Keratinocyte (primary cell): ENCODE measurements around the gene NCK2. TPM values are rescaled to one million over a fixed set of nuclear protein-coding genes. Genes with fewer than 3 reads are reported as not detected.

Source experiments
- DNase-seq: peaks from one replicate; pipeline ENCODE4 v3.0.0-alpha.2; 2011; ENCODE audit warnings: low read depth, missing footprints, low spot score
- FAIRE-seq: peaks from 2 replicates; lab custom pipeline; 2011; peaks lifted over from hg19 to GRCh38; lab: Jason Lieb, UNC
- H2AFZ ChIP-seq: 2 replicates; pipeline ENCODE4 v1.6.0; 2012; ENCODE audit warnings: low read length, control low read depth, inconsistent platforms; ENCODE audit not compliant: control insufficient read depth
- H3K27ac ChIP-seq: 2 replicates; pipeline ENCODE4 v1.5.1; 2011; ENCODE audit warnings: low read length; ENCODE audit not compliant: control insufficient read depth, insufficient read depth
- H3K27me3 ChIP-seq: 3 replicates; pipeline ENCODE4 v1.6.0; 2011; ENCODE audit warnings: low read length; ENCODE audit not compliant: control insufficient read depth, insufficient read depth; ENCODE audit errors: extremely low read depth
- H3K36me3 ChIP-seq, 2 experiments: 2 replicates in 1 of 2; 3 replicates in 1 of 2; pipeline ENCODE4 v1.5.1; 2011; ENCODE audit warnings: low read length in 2 of 2, mild to moderate bottlenecking in 1 of 2; ENCODE audit not compliant: control insufficient read depth in 2 of 2, insufficient read depth in 2 of 2; ENCODE audit errors: extremely low read depth in 1 of 2
- H3K4me1 ChIP-seq: 3 replicates; pipeline ENCODE4 v1.5.1; 2011; ENCODE audit warnings: low read length; ENCODE audit not compliant: control insufficient read depth, insufficient read depth; ENCODE audit errors: extremely low read depth
- H3K4me2 ChIP-seq: 3 replicates; pipeline ENCODE4 v1.6.0; 2011; ENCODE audit warnings: low read depth, low read length; ENCODE audit not compliant: control insufficient read depth, insufficient read depth; ENCODE audit errors: extremely low read depth
- H3K4me3 ChIP-seq, 3 experiments: fragments of 200-600 bp in 1 of 3; sonication (generic) in 1 of 3; 2 replicates in 2 of 3; 3 replicates in 1 of 3; pipeline ENCODE4 v1.5.1; 2011 to 2016; ENCODE audit warnings: low read length in 3 of 3, mild to moderate bottlenecking in 3 of 3, control low read depth in 2 of 3, inconsistent platforms in 1 of 3, low read depth in 1 of 3, mixed read lengths in 1 of 3, mixed run types in 1 of 3, moderate library complexity in 1 of 3; ENCODE audit not compliant: control insufficient read depth in 2 of 3, insufficient read depth in 2 of 3; ENCODE audit errors: extremely low read depth in 1 of 3
- H3K79me2 ChIP-seq: 2 replicates; pipeline ENCODE4 v1.6.0; 2012; ENCODE audit warnings: low read length; ENCODE audit not compliant: control insufficient read depth, insufficient read depth
- H3K9ac ChIP-seq: 3 replicates; pipeline ENCODE4 v1.6.0; 2011; ENCODE audit warnings: low read length; ENCODE audit not compliant: control insufficient read depth, insufficient read depth; ENCODE audit errors: extremely low read depth
- H3K9me1 ChIP-seq: 3 replicates; pipeline ENCODE4 v1.6.0; 2011; ENCODE audit warnings: low read length; ENCODE audit not compliant: control insufficient read depth, insufficient read depth; ENCODE audit errors: extremely low read depth
- H3K9me3 ChIP-seq: 2 replicates; pipeline ENCODE4 v1.5.1; 2012; ENCODE audit warnings: low read depth, low read length; ENCODE audit not compliant: control insufficient read depth
- H4K20me1 ChIP-seq: 3 replicates; pipeline ENCODE4 v1.6.0; 2011; ENCODE audit warnings: low read length; ENCODE audit not compliant: control insufficient read depth, insufficient read depth; ENCODE audit errors: extremely low read depth
- EZH2 ChIP-seq: IDR thresholded peaks from one replicate; pipeline ENCODE4 v1.6.1; 2012; ENCODE audit warnings: inconsistent platforms, mild to moderate bottlenecking, low read length, moderate library complexity
- dilution Hi-C: fragments of 300-500 bp; cut with MboI; formaldehyde crosslinking; loops from one replicate; pipeline ENCODE4 v1.7.0; 2020; ENCODE audit warnings: low sequenced_read_pairs; ENCODE audit not compliant: extremely low pct_ligation_motif_present
- polyA plus RNA-seq, 5 experiments: library from polyadenylated mRNA; depleted of rRNA in 3 of 5; stranded (reverse) in 3 of 5; stranded (forward) in 1 of 5; unstranded in 1 of 5; fragments of >200 nt; gene quantifications; 1 replicate in 1 of 5; 2 replicates in 3 of 5; 3 replicates in 1 of 5; pipeline versions ENCODE4 v1.2.1 to v1.2.3, GENCODE V29; 2011 to 2012; ENCODE audit warnings: missing spikeins in 2 of 5, low read depth in 1 of 5, low replicate concordance in 1 of 5
- TF ChIP-seq, protein P1 (sequence below), 3 experiments: IDR thresholded peaks in 1 of 3; conservative IDR thresholded peaks in 1 of 3; optimal IDR thresholded peaks in 1 of 3; 2 replicates in 2 of 3; 3 replicates in 1 of 3; pipeline versions ENCODE3 to v1.5.1; 2011; ENCODE audit warnings: low read length in 3 of 3, mild to moderate bottlenecking in 3 of 3, moderate library complexity in 2 of 3, control low read depth in 1 of 3, inconsistent platforms in 1 of 3; ENCODE audit not compliant: insufficient read depth in 2 of 3; ENCODE audit errors: extremely low read depth in 1 of 3

Gene NCK2
- polyA plus RNA-seq, 1 donor (not counting 4 experiments of a cell fraction or from before 2014, with no cell fraction given), result 31.4 TPM

DNA sequence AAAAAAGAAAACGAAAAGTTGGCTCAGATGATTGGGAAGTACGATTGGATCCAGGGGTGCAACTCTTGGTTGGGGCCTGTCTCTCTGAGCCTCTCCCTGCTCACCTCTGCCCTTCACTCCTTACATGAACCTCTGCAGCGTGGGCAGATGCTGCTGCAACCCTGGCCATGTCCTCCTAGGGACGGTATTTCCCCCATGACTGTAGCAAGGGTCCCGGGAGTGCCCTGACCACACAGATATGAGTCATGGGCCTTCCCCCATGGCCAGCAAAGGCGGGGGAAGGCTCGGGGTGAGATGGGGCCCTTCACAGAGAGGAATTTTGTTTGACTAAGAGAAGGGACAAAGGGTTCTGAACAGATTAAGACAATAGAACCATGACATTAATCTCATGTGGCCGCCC, 129.0 kb downstream of the NCK2 start:
- Histone ChIP-seq H3K4me1 (peaks cover 7% of the 10 kb centered on the region), H3K9me1 (no peaks in the 10 kb centered on the region), H3K27ac (no peak overlapping the region), H3K9ac (no peak overlapping the region), H3K9me3 (peaks cover 2% of the 10 kb centered on the region), H3K36me3 (peaks cover 7 to 9% of the 10 kb centered on the region in 2 experiments), H3K27me3 (no peaks in the 10 kb centered on the region), H3K4me3 (no peak overlapping the region), H4K20me1 (peaks cover 3% of the 10 kb centered on the region), H2AFZ (no peak overlapping the region), H3K4me2 (no peak overlapping the region), H3K79me2 (peaks cover 32% of the 10 kb centered on the region)
- no peak for TF ChIP-seq EZH2
- TF ChIP-seq, protein P1, sequence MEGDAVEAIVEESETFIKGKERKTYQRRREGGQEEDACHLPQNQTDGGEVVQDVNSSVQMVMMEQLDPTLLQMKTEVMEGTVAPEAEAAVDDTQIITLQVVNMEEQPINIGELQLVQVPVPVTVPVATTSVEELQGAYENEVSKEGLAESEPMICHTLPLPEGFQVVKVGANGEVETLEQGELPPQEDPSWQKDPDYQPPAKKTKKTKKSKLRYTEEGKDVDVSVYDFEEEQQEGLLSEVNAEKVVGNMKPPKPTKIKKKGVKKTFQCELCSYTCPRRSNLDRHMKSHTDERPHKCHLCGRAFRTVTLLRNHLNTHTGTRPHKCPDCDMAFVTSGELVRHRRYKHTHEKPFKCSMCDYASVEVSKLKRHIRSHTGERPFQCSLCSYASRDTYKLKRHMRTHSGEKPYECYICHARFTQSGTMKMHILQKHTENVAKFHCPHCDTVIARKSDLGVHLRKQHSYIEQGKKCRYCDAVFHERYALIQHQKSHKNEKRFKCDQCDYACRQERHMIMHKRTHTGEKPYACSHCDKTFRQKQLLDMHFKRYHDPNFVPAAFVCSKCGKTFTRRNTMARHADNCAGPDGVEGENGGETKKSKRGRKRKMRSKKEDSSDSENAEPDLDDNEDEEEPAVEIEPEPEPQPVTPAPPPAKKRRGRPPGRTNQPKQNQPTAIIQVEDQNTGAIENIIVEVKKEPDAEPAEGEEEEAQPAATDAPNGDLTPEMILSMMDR (optimal IDR thresholded peaks at IDR 0.05 in 1 of 3, IDR thresholded peaks at IDR 0.05 in 1 of 3, conservative IDR thresholded peaks at IDR 0.05 in 1 of 3; ENCODE audit: extremely low read depth in 1 of 3, insufficient read depth in 2 of 3, low read length in 3 of 3), result no peak
- no peak for DNase-seq
- FAIRE-seq, result no peak
- dilution Hi-C loops, result no loop called here

- H3K4me3 ChIP-seq, result no peak overlapping the region
- DNase-seq, result no peak
- H3K79me2 ChIP-seq, result peaks cover 25% of the 10 kb centered on the region
- no peaks in the 10 kb centered on the region for H3K27me3 ChIP-seq
- dilution Hi-C loops, result no loop called here
- no peak overlapping the region for H2AFZ ChIP-seq
- H3K27ac ChIP-seq, result no peak overlapping the region
- no peak for TF ChIP-seq EZH2
- TF ChIP-seq, protein P1 (optimal IDR thresholded peaks at IDR 0.05 in 1 of 3, IDR thresholded peaks at IDR 0.05 in 1 of 3, conservative IDR thresholded peaks at IDR 0.05 in 1 of 3; ENCODE audit: extremely low read depth in 1 of 3, insufficient read depth in 2 of 3, low read length in 3 of 3), result no peak
- peaks cover under 1% of the 10 kb centered on the region for H3K4me1 ChIP-seq
- no peaks in the 10 kb centered on the region for H4K20me1 ChIP-seq
- no peak for FAIRE-seq
- peaks cover 5 to 7% of the 10 kb centered on the region in 2 experiments for H3K36me3 ChIP-seq
- no peak overlapping the region for H3K4me2 ChIP-seq
- peaks cover 2% of the 10 kb centered on the region for H3K9me3 ChIP-seq
- H3K9me1 ChIP-seq, result no peaks in the 10 kb centered on the region
- no peak overlapping the region for H3K9ac ChIP-seq
These were observed 129.8 kb downstream of the NCK2 start for GRCh38 chr2:105874466-105874865.
